ENCODE measurements around the gene RASAL2.
A peak's percentile ranks its signal among the peaks of the same experiment; 100 is the strongest.
"Not testable (repeated sequence)": the region's sequence is repeated elsewhere in the genome, so short reads cannot be mapped to it uniquely, and the experiment has no call there.

Gene RASAL2

GRCh38 chr1:178238722-178239510 lies 145.0 kb downstream of the RASAL2 start:
- TF ChIP-seq CTCF (IDR thresholded peaks at IDR 0.05; ENCODE audit: control insufficient read depth, extremely low read depth, insufficient read depth): no peak
- DNase-seq (ENCODE audit: low read depth): peak; percentile 58
- no peak overlapping the region for H3K4me3 ChIP-seq (ENCODE audit: low read depth, low read length)

- TF ChIP-seq CTCF (IDR thresholded peaks at IDR 0.05; ENCODE audit: control insufficient read depth, extremely low read depth, insufficient read depth): no peak
- no peak overlapping the region for H3K4me3 ChIP-seq (ENCODE audit: low read depth, low read length)
- DNase-seq (ENCODE audit: low read depth): no peak
Measured at GRCh38 chr1:178241057-178241456, 147.2 kb downstream of the RASAL2 start.

GRCh38 chr1:178241837-178242236 lies 147.9 kb downstream of the RASAL2 start:
- TF ChIP-seq CTCF (IDR thresholded peaks at IDR 0.05; ENCODE audit: control insufficient read depth, extremely low read depth, insufficient read depth): no peak
- no peak for DNase-seq (ENCODE audit: low read depth)
- no peak overlapping the region for H3K4me3 ChIP-seq (ENCODE audit: low read depth, low read length)

GRCh38 chr1:178243119-178243518 lies 149.2 kb downstream of the RASAL2 start:
- DNase-seq (ENCODE audit: low read depth): no peak
- TF ChIP-seq CTCF (IDR thresholded peaks at IDR 0.05; ENCODE audit: control insufficient read depth, extremely low read depth, insufficient read depth): no peak
- no peak overlapping the region for H3K4me3 ChIP-seq (ENCODE audit: low read depth, low read length)

GRCh38 chr1:178243890-178244289 lies 150.0 kb downstream of the RASAL2 start:
- no peak for DNase-seq (ENCODE audit: low read depth)
- no peak for TF ChIP-seq CTCF (IDR thresholded peaks at IDR 0.05; ENCODE audit: control insufficient read depth, extremely low read depth, insufficient read depth)

GRCh38 chr1:178248284-178248683 lies 154.4 kb downstream of the RASAL2 start:
- H3K4me3 ChIP-seq (ENCODE audit: low read depth, low read length); DNase-seq (ENCODE audit: low read depth): not testable (repeated sequence)

More at GRCh38 chr1:178243890-178244289, 150.0 kb downstream of the RASAL2 start:
- no peak overlapping the region for H3K4me3 ChIP-seq (ENCODE audit: low read depth, low read length)

- not testable (repeated sequence) for DNase-seq (ENCODE audit: low read depth); H3K4me3 ChIP-seq (ENCODE audit: low read depth, low read length)
Measured at GRCh38 chr1:178253581-178253980, 159.7 kb downstream of the RASAL2 start.

GRCh38 chr1:178254433-178254832 lies 160.5 kb downstream of the RASAL2 start:
- no peak for DNase-seq (ENCODE audit: low read depth)
- no peak overlapping the region for H3K4me3 ChIP-seq (ENCODE audit: low read depth, low read length)
- TF ChIP-seq CTCF (IDR thresholded peaks at IDR 0.05; ENCODE audit: control insufficient read depth, extremely low read depth, insufficient read depth): no peak

Measured in LNCaP clone FGC (cell line).